ENCODE results near the gene FCN3.
"Not testable (repeated sequence)": the region's sequence is repeated elsewhere in the genome, so short reads cannot be mapped to it uniquely, and the experiment has no call there.

The FCN3 gene

DNA sequence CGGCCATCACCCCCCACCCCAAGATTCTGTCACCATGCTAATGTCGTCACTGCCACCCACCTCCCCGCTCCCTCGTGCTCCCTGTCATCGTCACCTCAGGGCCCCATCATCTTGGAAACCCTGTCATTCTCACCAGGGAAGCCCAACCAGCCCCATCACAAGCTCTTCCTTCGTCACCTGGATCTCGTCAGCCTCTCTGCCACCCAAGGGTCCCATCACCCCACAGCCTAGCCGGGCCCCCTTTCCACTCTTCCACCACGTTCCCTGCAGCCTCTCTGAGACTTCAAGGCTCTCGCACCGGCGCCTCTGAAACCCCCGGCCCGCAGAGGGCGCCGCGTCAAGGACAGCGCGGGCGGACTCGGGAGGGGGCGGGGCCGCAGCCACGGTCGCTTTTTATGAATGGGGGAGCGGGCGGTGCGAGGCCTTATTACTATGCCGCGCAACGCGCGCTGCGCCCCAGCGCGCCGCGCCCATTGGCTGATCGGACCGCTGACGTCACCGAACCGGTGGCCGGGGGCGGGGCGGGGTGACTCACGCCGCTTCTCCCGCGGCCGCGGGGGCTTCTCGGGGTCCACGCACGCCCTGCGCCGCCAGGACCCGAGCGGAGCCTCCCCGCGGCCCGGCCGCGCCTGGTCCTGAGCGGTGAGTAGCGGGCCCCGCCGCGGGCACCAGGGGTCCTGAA, 17.6 kb upstream of the FCN3 start, which contains the start of gene GPR3:
Gene GPR3, plus strand, starts transcription at position 527 of the 682 bp plus-strand sequence. CDS start 1,177 bp downstream, outside the sequence.
- peak; percentile 65 for TF ChIP-seq CTCF (IDR thresholded peaks at IDR 0.05; ENCODE audit: insufficient read depth, low read length, poor library complexity, severe bottlenecking)
- TF ChIP-seq EZH2phosphoT487 (conservative IDR thresholded peaks at IDR 0.05; ENCODE audit: low read length): no peak
- H3K4me2 ChIP-seq (ENCODE audit: low read depth, low read length, poor library complexity, severe bottlenecking): peak within 1 kb of the TSS; percentile 85
- H3F3A ChIP-seq (ENCODE audit: insufficient read depth): no peaks in the 10 kb centered on the region
- no peaks in the 10 kb centered on the region for H3K27me3 ChIP-seq (ENCODE audit: low read length)
- peak within 1 kb of the TSS; percentile 97 for H2AFZ ChIP-seq (ENCODE audit: low read depth, low read length, severe bottlenecking)
- H4K20me1 ChIP-seq (ENCODE audit: low read depth, low read length): no peaks in the 10 kb centered on the region
- no peak within 1 kb of the TSS for H3K27ac ChIP-seq (ENCODE audit: low read depth, low read length)
- no peaks in the 10 kb centered on the region for H3K9me3 ChIP-seq (ENCODE audit: insufficient read depth, low read length)
- no peaks in the 10 kb centered on the region for H3K9me2 ChIP-seq (replicated peaks; ENCODE audit: insufficient read depth, low read length)
- no peaks in the 10 kb centered on the region for H3K79me2 ChIP-seq (ENCODE audit: insufficient read depth, low read length)
- peak within 1 kb of the TSS; percentile 64 for H3K4me3 ChIP-seq (ENCODE audit: insufficient read depth, low read length, poor library complexity, severe bottlenecking)
- H3K36me3 ChIP-seq (ENCODE audit: low read length): no peaks in the 10 kb centered on the region
- H3K9ac ChIP-seq (ENCODE audit: low read length): peak within 1 kb of the TSS; percentile 73

DNA sequence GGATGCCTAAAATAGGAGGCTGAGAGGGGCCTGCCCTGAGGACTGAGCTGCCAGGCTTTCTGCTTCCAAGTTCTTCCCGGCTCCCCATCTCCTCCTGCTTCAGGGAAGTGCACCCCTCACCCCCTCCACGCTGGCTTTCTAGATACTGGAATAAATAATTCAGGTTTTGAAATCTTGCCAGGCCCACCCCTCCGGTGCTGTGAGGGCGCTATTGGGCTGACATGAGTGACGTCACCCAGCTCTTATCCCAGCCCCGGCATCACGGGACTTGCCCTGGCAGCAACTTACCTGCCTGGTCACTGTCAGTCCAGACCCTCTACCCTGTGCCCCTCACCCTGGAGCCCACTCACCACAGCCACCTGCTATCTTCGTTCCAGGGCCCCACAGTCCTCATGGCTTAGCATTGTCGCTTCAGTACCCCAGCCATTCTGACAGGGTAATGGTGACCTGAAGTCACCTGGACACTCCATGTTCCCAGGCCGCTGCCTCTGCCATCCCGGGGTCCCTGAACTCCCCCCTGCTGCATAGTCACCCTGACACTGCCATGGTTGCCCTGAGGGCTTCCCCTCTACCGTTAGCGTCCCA, 17.0 kb upstream of the FCN3 start:
- no peaks in the 10 kb centered on the region for H3K27me3 ChIP-seq (ENCODE audit: low read length)
- peak overlapping the region; percentile 73 for H3K9ac ChIP-seq (ENCODE audit: low read length)
- no peaks in the 10 kb centered on the region for H3K9me3 ChIP-seq (ENCODE audit: insufficient read depth, low read length)
- H3K4me3 ChIP-seq (ENCODE audit: insufficient read depth, low read length, poor library complexity, severe bottlenecking): peak overlapping the region; percentile 64
- peak overlapping the region; percentile 86 for H2AFZ ChIP-seq (ENCODE audit: low read depth, low read length, severe bottlenecking)
- no peaks in the 10 kb centered on the region for H3F3A ChIP-seq (ENCODE audit: insufficient read depth)
- H3K9me2 ChIP-seq (replicated peaks; ENCODE audit: insufficient read depth, low read length): no peaks in the 10 kb centered on the region
- H3K79me2 ChIP-seq (ENCODE audit: insufficient read depth, low read length): no peaks in the 10 kb centered on the region
- TF ChIP-seq EZH2phosphoT487 (conservative IDR thresholded peaks at IDR 0.05; ENCODE audit: low read length): no peak
- TF ChIP-seq CTCF (IDR thresholded peaks at IDR 0.05; ENCODE audit: insufficient read depth, low read length, poor library complexity, severe bottlenecking): no peak
- no peaks in the 10 kb centered on the region for H4K20me1 ChIP-seq (ENCODE audit: low read depth, low read length)
- H3K27ac ChIP-seq (ENCODE audit: low read depth, low read length): no peak overlapping the region
- H3K4me2 ChIP-seq (ENCODE audit: low read depth, low read length, poor library complexity, severe bottlenecking): peak overlapping the region; percentile 85
- no peaks in the 10 kb centered on the region for H3K36me3 ChIP-seq (ENCODE audit: low read length)

DNA sequence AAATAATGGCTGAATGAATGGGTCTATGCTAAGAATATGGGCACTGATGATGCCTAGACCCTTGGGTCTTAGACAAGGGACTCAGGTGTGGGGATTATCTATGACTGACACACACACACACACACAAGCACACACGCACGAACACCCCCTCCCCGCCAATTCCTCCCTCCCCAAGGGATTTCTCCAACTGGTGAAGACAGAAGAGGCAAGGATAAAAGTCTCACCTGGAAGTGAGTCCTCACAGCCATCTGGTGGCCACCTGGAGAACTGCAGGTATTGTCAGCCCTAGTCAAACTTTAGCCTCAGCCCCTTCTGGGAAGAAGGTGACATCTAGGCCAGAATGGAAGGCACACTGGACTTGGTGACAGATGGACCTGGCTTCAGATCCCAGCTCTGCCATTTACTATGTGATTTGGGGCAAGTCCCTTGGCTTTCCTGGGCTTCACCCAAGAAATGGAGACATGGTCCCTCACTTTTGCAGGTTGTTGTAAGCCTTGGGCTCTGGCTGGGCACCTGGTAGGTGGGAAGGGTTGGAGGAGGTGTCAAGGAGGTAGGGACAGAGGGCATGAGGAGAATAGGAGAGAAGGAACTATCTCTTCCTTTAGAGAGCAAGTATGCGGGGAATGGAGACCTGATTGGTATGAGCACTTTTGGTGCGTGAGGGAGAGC, 13.8 kb upstream of the FCN3 start:
- Histone ChIP-seq H3K27me3 (ENCODE audit: low read length) (no peaks in the 10 kb centered on the region), H3K4me2 (ENCODE audit: low read depth, low read length, poor library complexity, severe bottlenecking) (no peak overlapping the region), H3K4me3 (ENCODE audit: insufficient read depth, low read length, poor library complexity, severe bottlenecking) (no peak overlapping the region), H3K27ac (ENCODE audit: low read depth, low read length) (no peak overlapping the region), H3K79me2 (ENCODE audit: insufficient read depth, low read length) (no peaks in the 10 kb centered on the region), H3K9ac (ENCODE audit: low read length) (no peak overlapping the region), H3K9me3 (ENCODE audit: insufficient read depth, low read length) (no peaks in the 10 kb centered on the region), H2AFZ (ENCODE audit: low read depth, low read length, severe bottlenecking) (no peak overlapping the region), H3K36me3 (ENCODE audit: low read length) (no peaks in the 10 kb centered on the region), H3K9me2 (replicated peaks; ENCODE audit: insufficient read depth, low read length) (no peaks in the 10 kb centered on the region), H3F3A (ENCODE audit: insufficient read depth) (no peaks in the 10 kb centered on the region), H4K20me1 (ENCODE audit: low read depth, low read length) (no peaks in the 10 kb centered on the region)
- TF ChIP-seq EZH2phosphoT487 (conservative IDR thresholded peaks at IDR 0.05; ENCODE audit: low read length) (no peak), CTCF (IDR thresholded peaks at IDR 0.05; ENCODE audit: insufficient read depth, low read length, poor library complexity, severe bottlenecking) (peak; percentile 80)

- H3K4me3 ChIP-seq (ENCODE audit: insufficient read depth, low read length, poor library complexity, severe bottlenecking); H3K36me3 ChIP-seq (ENCODE audit: low read length); H3K4me2 ChIP-seq (ENCODE audit: low read depth, low read length, poor library complexity, severe bottlenecking); H3K79me2 ChIP-seq (ENCODE audit: insufficient read depth, low read length); H3K9me2 ChIP-seq (replicated peaks; ENCODE audit: insufficient read depth, low read length); H3F3A ChIP-seq (ENCODE audit: insufficient read depth); H2AFZ ChIP-seq (ENCODE audit: low read depth, low read length, severe bottlenecking); H4K20me1 ChIP-seq (ENCODE audit: low read depth, low read length); H3K27me3 ChIP-seq (ENCODE audit: low read length); H3K9ac ChIP-seq (ENCODE audit: low read length); H3K9me3 ChIP-seq (ENCODE audit: insufficient read depth, low read length); H3K27ac ChIP-seq (ENCODE audit: low read depth, low read length): not testable (repeated sequence)
Observed at GRCh38 chr1:27384797-27385196, 10.2 kb upstream of the FCN3 start.

Data from SU-DHL-6 (cell line).